Esophagus (tissue), 2 donors: ENCODE measurements around the gene OTX2. TPM values are rescaled to one million over a fixed set of nuclear protein-coding genes. Genes with fewer than 3 reads are reported as not detected.

ENCODE experiments used
- H3K27ac ChIP-seq, 2 donors: one replicate each; pipeline ENCODE4 v1.5.1; 2013; ENCODE audit warnings: low read depth in 2 of 2, mild to moderate bottlenecking in 2 of 2, inconsistent platforms in 1 of 2, low read length in 1 of 2, moderate library complexity in 1 of 2
- H3K27me3 ChIP-seq, 2 donors: one replicate each; pipeline ENCODE4 v1.6.1; 2013; ENCODE audit warnings: low read length in 2 of 2, control low read depth in 1 of 2, mild to moderate bottlenecking in 1 of 2; ENCODE audit not compliant: insufficient read depth in 2 of 2, control insufficient read depth in 1 of 2
- H3K36me3 ChIP-seq, 2 donors: one replicate each; pipeline ENCODE4 v1.6.1; 2013; ENCODE audit warnings: low read length in 1 of 2; ENCODE audit not compliant: control insufficient read depth in 2 of 2, insufficient read depth in 2 of 2
- H3K4me1 ChIP-seq, 2 donors: one replicate each; pipeline ENCODE4 v1.6.1; 2013; ENCODE audit warnings: low read length in 1 of 2; ENCODE audit not compliant: control insufficient read depth in 2 of 2, insufficient read depth in 2 of 2
- H3K4me3 ChIP-seq, 2 donors: one replicate each; pipeline ENCODE4 v1.5.1; 2013; ENCODE audit warnings: low read length in 2 of 2, mild to moderate bottlenecking in 2 of 2, low read depth in 1 of 2, moderate library complexity in 1 of 2
- H3K9me3 ChIP-seq, 2 donors: one replicate each; pipeline ENCODE4 v1.6.1; 2013; ENCODE audit warnings: mild to moderate bottlenecking in 2 of 2, low read depth in 1 of 2, low read length in 1 of 2, moderate library complexity in 1 of 2; ENCODE audit not compliant: control insufficient read depth in 2 of 2, insufficient read depth in 1 of 2
- WGBS, 2 donors: extraction: QIAGEN DNeasy Blood & Tissue Kit; methylation state at CpG; one replicate each; pipeline ENCODE4 v1.1.7; 2013; 5-methylcytosine and 5-hydroxymethylcytosine counted together
- polyA plus RNA-seq, 2 donors: library from polyadenylated mRNA; stranded (reverse); fragments of 200-250 nt; gene quantifications; one replicate each; pipeline ENCODE4 v1.2.3, GENCODE V29; 2013
- donor health status: healthy with polysubstance abuse.
- donor health status: Bipolar disorder and iron deficiency.

OTX2 gene
- polyA plus RNA-seq, 2 donors = not detected

GRCh38 chr14:56797003-56797568 is 13.2 kb downstream of the OTX2 start:
- no peak overlapping the region for H3K27ac ChIP-seq
- H3K4me1 ChIP-seq = peaks cover 5 to 10% of the 10 kb centered on the region in 2 donors
- peaks cover 8 to 15% of the 10 kb centered on the region in 2 donors for H3K9me3 ChIP-seq
- WGBS, 2 donors = 9 to 10% methylated on average over 23 of the region's 23 CpGs
- peak overlapping the region in 1 of 2 donors; percentile 32 for H3K4me3 ChIP-seq
- H3K36me3 ChIP-seq = no peaks in the 10 kb centered on the region
- peaks cover 7 to 52% of the 10 kb centered on the region in 2 donors for H3K27me3 ChIP-seq

DNA sequence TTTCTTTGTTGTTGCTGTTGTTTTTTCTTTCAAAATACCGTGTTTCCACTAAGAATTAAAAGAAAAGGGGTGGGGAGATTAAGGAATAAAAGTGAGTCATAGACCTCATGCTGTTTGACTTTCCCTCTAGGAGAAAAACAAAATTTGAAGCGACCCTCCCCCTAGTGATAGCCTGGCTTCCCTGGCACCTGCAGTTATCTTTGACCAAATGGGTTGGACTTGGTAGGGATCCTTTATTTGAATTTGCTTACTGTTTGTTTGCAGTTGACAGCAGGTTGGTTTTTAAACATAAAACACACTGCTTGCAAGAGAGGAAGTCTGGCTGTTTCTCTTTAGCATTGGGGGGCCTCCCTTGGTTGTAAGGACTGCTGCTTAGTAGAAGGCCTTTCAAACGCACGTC is 14.0 kb downstream of the OTX2 start:
- Histone ChIP-seq H3K36me3 (no peaks in the 10 kb centered on the region), H3K4me3 (no peak overlapping the region), H3K27me3 (peaks cover 3 to 52% of the 10 kb centered on the region in 2 donors), H3K9me3 (peaks cover 8 to 15% of the 10 kb centered on the region in 2 donors), H3K27ac (no peak overlapping the region), H3K4me1 (peaks cover 5 to 10% of the 10 kb centered on the region in 2 donors)
- WGBS, 2 donors = 32 to 35% methylated on average over 4 of the region's 4 CpGs

GRCh38 chr14:56795284-56795622 is 15.0 kb downstream of the OTX2 start:
- Histone ChIP-seq H3K27me3 (peaks cover 3 to 52% of the 10 kb centered on the region in 2 donors), H3K27ac (no peak overlapping the region), H3K36me3 (no peaks in the 10 kb centered on the region), H3K4me1 (peaks cover 5 to 10% of the 10 kb centered on the region in 2 donors), H3K9me3 (peaks cover 8 to 15% of the 10 kb centered on the region in 2 donors), H3K4me3 (no peak overlapping the region)
- WGBS, 2 donors = 10 to 20% methylated on average over 17 of the region's 17 CpGs

DNA sequence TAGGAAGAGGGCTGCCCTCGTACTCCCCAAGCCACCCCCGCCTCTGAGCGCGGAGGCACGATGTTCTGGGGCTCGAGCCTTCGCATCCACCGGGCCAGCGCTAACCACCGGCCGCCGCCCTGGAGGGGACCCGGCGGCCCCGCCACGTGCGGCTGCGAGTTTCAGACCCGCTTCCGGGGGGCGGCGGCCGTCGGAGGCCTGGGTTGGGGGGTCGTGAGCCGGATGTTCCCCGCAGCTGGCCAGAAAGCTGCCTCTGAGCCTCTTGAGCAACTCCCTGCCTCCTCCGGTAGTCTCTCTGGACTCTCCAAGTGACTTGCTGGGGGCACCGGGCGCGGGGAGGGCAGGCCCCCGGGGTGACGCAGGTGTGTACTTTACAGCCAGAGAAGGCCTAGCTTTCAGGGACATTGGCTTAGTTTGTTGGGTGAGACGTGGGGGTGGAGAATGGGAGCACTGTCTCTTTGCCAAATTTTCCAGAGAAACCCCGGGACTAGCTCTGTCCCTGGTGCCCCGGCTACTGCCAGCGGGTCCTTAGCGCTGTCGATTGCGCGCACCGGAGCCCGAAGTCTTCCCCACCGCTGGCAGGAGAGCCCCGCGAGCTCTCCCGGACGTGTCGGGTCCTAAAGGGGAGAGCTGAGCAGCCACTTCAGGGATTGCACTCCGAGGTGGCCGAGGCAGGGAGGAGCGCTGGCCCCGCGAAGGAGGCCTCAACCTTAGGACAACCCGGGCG is 15.6 kb downstream of the OTX2 start:
- Histone ChIP-seq H3K27me3 (peaks cover 3 to 50% of the 10 kb centered on the region in 2 donors), H3K4me3 (no peak overlapping the region)
- WGBS, 2 donors = 6 to 8% methylated on average over 56 of the region's 56 CpGs

GRCh38 chr14:56794088-56794556 is 16.2 kb downstream of the OTX2 start:
- H3K36me3 ChIP-seq = no peaks in the 10 kb centered on the region
- no peak overlapping the region for H3K4me3 ChIP-seq
- H3K27me3 ChIP-seq = peaks cover 3 to 45% of the 10 kb centered on the region in 2 donors
- H3K27ac ChIP-seq = no peak overlapping the region
- peaks cover 5 to 10% of the 10 kb centered on the region in 2 donors for H3K4me1 ChIP-seq
- H3K9me3 ChIP-seq = peaks cover 8 to 15% of the 10 kb centered on the region in 2 donors
- WGBS, 2 donors = 13 to 20% methylated on average over 31 to 33 of the region's 33 CpGs

More for the DNA sequence above, 15.6 kb downstream of the OTX2 start:
- Histone ChIP-seq H3K4me1 (peaks cover 5 to 10% of the 10 kb centered on the region in 2 donors), H3K9me3 (peaks cover 8 to 15% of the 10 kb centered on the region in 2 donors), H3K27ac (no peak overlapping the region), H3K36me3 (no peaks in the 10 kb centered on the region)

- Histone ChIP-seq H3K36me3 (no peaks in the 10 kb centered on the region), H3K27ac (no peak overlapping the region), H3K27me3 (peaks cover 3 to 9% of the 10 kb centered on the region in 2 donors), H3K9me3 (peaks cover 4 to 6% of the 10 kb centered on the region in 2 donors), H3K4me1 (no peaks in the 10 kb centered on the region), H3K4me3 (no peak overlapping the region)
- 95 to 100% methylated on average over 1 of the region's 1 CpG for WGBS, 2 donors
These were observed 20.3 kb downstream of the OTX2 start for GRCh38 chr14:56789955-56790354.

- Histone ChIP-seq H3K4me1 (no peaks in the 10 kb centered on the region), H3K9me3 (no peaks in the 10 kb centered on the region), H3K4me3 (no peak overlapping the region), H3K36me3 (no peaks in the 10 kb centered on the region), H3K27me3 (peaks cover 0 to 3% of the 10 kb centered on the region in 2 donors), H3K27ac (no peak overlapping the region)
These were observed 22.7 kb downstream of the OTX2 start for GRCh38 chr14:56787530-56787929.

DNA sequence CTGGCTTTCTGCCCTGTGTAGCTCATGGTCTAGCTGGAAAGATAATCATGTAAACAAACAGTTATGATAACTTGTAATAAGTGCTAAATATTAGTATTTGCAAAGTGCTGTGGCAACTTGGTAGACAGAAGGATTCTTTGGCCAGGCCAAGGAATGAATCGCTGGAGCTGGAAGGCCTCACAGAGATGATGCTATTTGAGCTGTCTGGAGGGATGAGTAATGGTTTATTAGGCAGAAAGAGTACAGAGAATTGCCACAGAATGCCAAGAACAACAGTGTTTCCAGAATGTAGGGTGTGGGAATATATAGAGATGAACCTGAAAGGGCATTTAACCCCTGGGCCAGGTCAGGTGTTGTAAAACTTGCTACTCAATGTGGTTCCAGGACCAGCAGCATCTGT is 27.6 kb downstream of the OTX2 start:
- H3K36me3 ChIP-seq = no peaks in the 10 kb centered on the region
- no peaks in the 10 kb centered on the region for H3K4me1 ChIP-seq
- H3K4me3 ChIP-seq = no peak overlapping the region
- no peak overlapping the region for H3K27ac ChIP-seq
- H3K27me3 ChIP-seq = no peaks in the 10 kb centered on the region
- 36 to 75% methylated on average over 1 of the region's 1 CpG for WGBS, 2 donors
- H3K9me3 ChIP-seq = no peaks in the 10 kb centered on the region

- no peak overlapping the region for H3K4me3 ChIP-seq
- no peaks in the 10 kb centered on the region for H3K36me3 ChIP-seq
- H3K27ac ChIP-seq = no peak overlapping the region
- H3K9me3 ChIP-seq = no peaks in the 10 kb centered on the region
- 52 to 55% methylated on average over 6 of the region's 6 CpGs for WGBS, 2 donors
- H3K4me1 ChIP-seq = no peaks in the 10 kb centered on the region
- no peaks in the 10 kb centered on the region for H3K27me3 ChIP-seq
These were observed 35.8 kb downstream of the OTX2 start for GRCh38 chr14:56774503-56774902.

- Histone ChIP-seq H3K4me1 (no peaks in the 10 kb centered on the region), H3K9me3 (no peaks in the 10 kb centered on the region), H3K36me3 (no peaks in the 10 kb centered on the region), H3K4me3 (no peak overlapping the region), H3K27ac (no peak overlapping the region), H3K27me3 (no peaks in the 10 kb centered on the region)
These were observed 39.8 kb downstream of the OTX2 start for GRCh38 chr14:56770512-56770911.
